Neuronal stem cell (in vitro differentiated cells): ENCODE results near the gene CERK.

Experiments used
- DNase-seq: peaks from one replicate; pipeline ENCODE4 v3.0.0-alpha.2; 2013; ENCODE audit warnings: low spot score
- H2AFZ ChIP-seq: one replicate; pipeline ENCODE4 v1.6.1; 2013; ENCODE audit warnings: mild to moderate bottlenecking, low read length, inconsistent platforms
- H2AK5ac ChIP-seq: 2 replicates; pipeline ENCODE4 v1.6.1; 2013; ENCODE audit warnings: low read depth, mild to moderate bottlenecking, inconsistent platforms, low read length, moderate library complexity, mixed read lengths
- H2BK120ac ChIP-seq: 2 replicates; pipeline ENCODE4 v1.6.1; 2013; ENCODE audit warnings: low read depth, mild to moderate bottlenecking, inconsistent platforms, low read length, moderate library complexity, mixed read lengths
- H2BK12ac ChIP-seq: one replicate; pipeline ENCODE4 v1.6.1; 2013; ENCODE audit warnings: low read length, inconsistent platforms
- H2BK15ac ChIP-seq: 2 replicates; pipeline ENCODE4 v1.6.1; 2013; ENCODE audit warnings: mild to moderate bottlenecking, low read length, inconsistent platforms, mixed read lengths
- H2BK5ac ChIP-seq: one replicate; pipeline ENCODE4 v1.6.1; 2013; ENCODE audit warnings: inconsistent platforms, mild to moderate bottlenecking, low read length, moderate library complexity
- H3K14ac ChIP-seq: one replicate; pipeline ENCODE4 v1.6.1; 2013; ENCODE audit warnings: low read length, inconsistent platforms
- H3K18ac ChIP-seq: 2 replicates; pipeline ENCODE4 v1.6.1; 2013; ENCODE audit warnings: low read length, inconsistent platforms
- H3K23ac ChIP-seq: 2 replicates; pipeline ENCODE4 v1.6.1; 2013; ENCODE audit warnings: low read depth, mild to moderate bottlenecking, mixed read lengths, low read length, inconsistent platforms; ENCODE audit not compliant: poor library complexity
- H3K27ac ChIP-seq: replicated peaks from 3 replicates; pipeline ENCODE4 v1.5.1; 2013; ENCODE audit warnings: low read length, inconsistent platforms
- H3K27me3 ChIP-seq, 3 experiments: 2 replicates each; pipeline ENCODE4 v1.6.1; 2013; ENCODE audit warnings: low read length in 3 of 3, mild to moderate bottlenecking in 2 of 3, inconsistent platforms in 1 of 3, low read depth in 1 of 3, mixed read lengths in 1 of 3, moderate library complexity in 1 of 3; ENCODE audit not compliant: control insufficient read depth in 3 of 3, insufficient read depth in 3 of 3
- H3K36me3 ChIP-seq, 2 donors: replicated peaks in 1 of 2; 2 replicates each; pipeline ENCODE4 v1.6.1; 2013; ENCODE audit warnings: low read length in 2 of 2; ENCODE audit not compliant: control insufficient read depth in 2 of 2, insufficient read depth in 2 of 2
- H3K4ac ChIP-seq: 2 replicates; pipeline ENCODE4 v1.6.1; 2013; ENCODE audit warnings: inconsistent platforms, mild to moderate bottlenecking, low read length, moderate library complexity
- H3K4me1 ChIP-seq, 2 donors: 1 replicate in 1 of 2; 2 replicates in 1 of 2; pipeline ENCODE4 v1.6.1; 2013; ENCODE audit warnings: low read length in 2 of 2, low read depth in 1 of 2; ENCODE audit not compliant: control insufficient read depth in 2 of 2, insufficient read depth in 1 of 2
- H3K4me2 ChIP-seq: one replicate; pipeline ENCODE4 v1.6.1; 2013; ENCODE audit warnings: mild to moderate bottlenecking, low read length, inconsistent platforms; ENCODE audit not compliant: insufficient read depth, poor library complexity, severe bottlenecking
- H3K4me3 ChIP-seq, 2 donors: 2 replicates each; pipeline ENCODE4 v1.5.1; 2013; ENCODE audit warnings: low read length in 2 of 2, mild to moderate bottlenecking in 2 of 2, inconsistent platforms in 1 of 2, moderate library complexity in 1 of 2
- H3K79me1 ChIP-seq: one replicate; pipeline ENCODE4 v1.6.1; 2013; ENCODE audit warnings: low read depth, mild to moderate bottlenecking, inconsistent platforms, low read length, moderate library complexity
- H3K9ac ChIP-seq: one replicate; pipeline ENCODE4 v1.6.1; 2013; ENCODE audit warnings: mild to moderate bottlenecking, low read depth, low read length, inconsistent platforms; ENCODE audit not compliant: poor library complexity
- H3K9me3 ChIP-seq, 2 donors: replicated peaks in 1 of 2; 2 replicates each; pipeline versions ENCODE3 to v1.6.1; 2013; ENCODE audit warnings: low read length in 2 of 2, mild to moderate bottlenecking in 2 of 2, inconsistent platforms in 1 of 2, low read depth in 1 of 2, mixed read lengths in 1 of 2, moderate library complexity in 1 of 2; ENCODE audit not compliant: control insufficient read depth in 2 of 2, insufficient read depth in 1 of 2
- H4K8ac ChIP-seq: one replicate; pipeline ENCODE4 v1.6.1; 2013; ENCODE audit warnings: low read depth, mild to moderate bottlenecking, inconsistent platforms, low read length, moderate library complexity
- H4K91ac ChIP-seq: one replicate; pipeline ENCODE4 v1.6.1; 2013; ENCODE audit warnings: low read length, low read depth, mild to moderate bottlenecking, inconsistent platforms; ENCODE audit not compliant: poor library complexity
- WGBS, 2 donors: extraction: QIAGEN DNeasy Blood & Tissue Kit; methylation state at CpG; one replicate each; pipeline ENCODE4 v1.1.7; 2013; ENCODE audit warnings: missing lambda C conversion rate in 2 of 2, mixed read lengths in 1 of 2; ENCODE audit not compliant: insufficient read length in 2 of 2, insufficient replicate concordance in 1 of 2; ENCODE audit errors: extremely low coverage in 2 of 2; 5-methylcytosine and 5-hydroxymethylcytosine counted together

The CERK gene

DNA sequence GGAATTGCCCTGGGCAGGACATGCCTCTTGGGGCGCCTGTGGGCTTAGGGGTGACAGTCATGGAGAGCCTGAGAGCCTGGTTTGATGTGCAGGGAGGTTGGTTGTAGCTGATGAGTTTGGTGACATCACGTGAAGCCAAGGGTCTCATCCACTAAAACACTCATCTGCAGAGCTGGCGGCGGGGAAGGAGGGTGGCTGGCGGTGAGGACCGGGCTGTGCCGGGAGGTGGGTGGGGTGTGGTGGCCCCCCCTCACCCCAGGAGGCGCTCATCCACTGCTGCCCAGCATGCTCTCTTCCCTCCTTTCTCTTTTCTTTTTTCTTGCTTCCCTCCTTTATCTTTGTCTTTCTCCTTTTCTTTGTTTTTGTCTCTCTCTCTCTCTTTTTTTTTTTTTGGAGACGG, 68.9 kb downstream of the CERK start:
- H2BK15ac ChIP-seq, result no peak overlapping the region
- no peak overlapping the region for H3K27ac ChIP-seq
- no peak overlapping the region for H3K9ac ChIP-seq
- H3K4me1 ChIP-seq, result peaks cover 0 to 8% of the 10 kb centered on the region in 2 donors
- no peaks in the 10 kb centered on the region for H3K27me3 ChIP-seq
- H3K4me3 ChIP-seq, result no peak overlapping the region
- peak overlapping the region; percentile 11 for H3K18ac ChIP-seq
- no peak overlapping the region for H2BK120ac ChIP-seq
- H2BK5ac ChIP-seq, result peak overlapping the region; percentile 87
- H4K91ac ChIP-seq, result no peak overlapping the region
- peaks cover 11 to 32% of the 10 kb centered on the region in 2 donors for H3K36me3 ChIP-seq
- no CpG with 5 or more reads among the region's 9 CpGs for WGBS, 2 donors
- H2AFZ ChIP-seq, result no peak overlapping the region
- H3K23ac ChIP-seq, result peak overlapping the region; percentile 65
- H2BK12ac ChIP-seq, result no peak overlapping the region
- DNase-seq, result no peak
- no peak overlapping the region for H3K4ac ChIP-seq
- no peak overlapping the region for H3K4me2 ChIP-seq
- no peak overlapping the region for H2AK5ac ChIP-seq
- no peaks in the 10 kb centered on the region for H3K9me3 ChIP-seq
- no peak overlapping the region for H3K14ac ChIP-seq
- H3K79me1 ChIP-seq, result peaks cover 3% of the 10 kb centered on the region
- H4K8ac ChIP-seq, result no peak overlapping the region

DNA sequence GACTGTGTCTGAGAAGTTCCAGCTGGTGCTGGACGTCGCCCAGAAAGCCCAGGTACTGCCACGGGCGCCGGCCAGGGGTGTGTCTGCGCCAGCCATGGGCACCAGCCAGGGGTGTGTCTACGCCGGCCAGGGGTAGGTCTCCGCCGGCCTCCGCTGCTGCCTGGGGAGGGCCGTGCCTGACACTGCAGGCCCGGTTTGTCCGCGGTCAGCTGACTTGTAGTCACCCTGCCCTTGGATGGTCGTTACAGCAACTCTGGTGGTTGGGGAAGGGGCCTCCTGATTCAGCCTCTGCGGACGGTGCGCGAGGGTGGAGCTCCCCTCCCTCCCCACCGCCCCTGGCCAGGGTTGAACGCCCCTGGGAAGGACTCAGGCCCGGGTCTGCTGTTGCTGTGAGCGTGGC, 69.9 kb downstream of the CERK start:
- no CpG with 5 or more reads among the region's 24 CpGs for WGBS, 2 donors
- no peaks in the 10 kb centered on the region for H3K9me3 ChIP-seq
- no peak overlapping the region for H3K4me2 ChIP-seq

GRCh38 chr22:46667245-46667623, 70.8 kb downstream of the CERK start:
- WGBS, 2 donors, result no CpG with 5 or more reads among the region's 10 CpGs

More for the DNA sequence above, 69.9 kb downstream of the CERK start:
- peaks cover 3% of the 10 kb centered on the region for H3K79me1 ChIP-seq
- peak overlapping the region; percentile 93 for H3K23ac ChIP-seq
- peak overlapping the region; percentile 21 for H3K14ac ChIP-seq
- no peak overlapping the region for H4K8ac ChIP-seq
- no peak overlapping the region for H2BK15ac ChIP-seq
- peaks cover 0 to 8% of the 10 kb centered on the region in 2 donors for H3K4me1 ChIP-seq
- no peak overlapping the region for H2BK12ac ChIP-seq
- H2AFZ ChIP-seq, result no peak overlapping the region
- H3K9ac ChIP-seq, result no peak overlapping the region
- no peak overlapping the region for H2AK5ac ChIP-seq
- H2BK5ac ChIP-seq, result no peak overlapping the region
- H3K4ac ChIP-seq, result no peak overlapping the region
- H3K36me3 ChIP-seq, result peaks cover 11 to 36% of the 10 kb centered on the region in 2 donors
- no peaks in the 10 kb centered on the region for H3K27me3 ChIP-seq
- H2BK120ac ChIP-seq, result no peak overlapping the region
- no peak overlapping the region for H4K91ac ChIP-seq
- DNase-seq, result no peak
- no peak overlapping the region for H3K27ac ChIP-seq
- no peak overlapping the region for H3K4me3 ChIP-seq
- H3K18ac ChIP-seq, result peak overlapping the region; percentile 38

GRCh38 chr22:46666577-46667244, 71.3 kb downstream of the CERK start:
- Histone ChIP-seq H3K23ac (no peak overlapping the region), H3K9ac (no peak overlapping the region), H3K4me1 (peaks cover 0 to 8% of the 10 kb centered on the region in 2 donors), H3K4me3 (peak overlapping the region in 1 of 2 donors; percentile 36), H3K9me3 (no peaks in the 10 kb centered on the region), H4K91ac (no peak overlapping the region), H3K27me3 (no peaks in the 10 kb centered on the region), H2AK5ac (no peak overlapping the region), H2AFZ (no peak overlapping the region), H3K36me3 (peaks cover 11 to 36% of the 10 kb centered on the region in 2 donors), H2BK12ac (no peak overlapping the region), H3K18ac (no peak overlapping the region), H2BK120ac (no peak overlapping the region), H3K27ac (no peak overlapping the region), H2BK5ac (no peak overlapping the region), H3K14ac (no peak overlapping the region), H3K4ac (no peak overlapping the region), H3K79me1 (peaks cover 3% of the 10 kb centered on the region), H2BK15ac (no peak overlapping the region), H3K4me2 (no peak overlapping the region), H4K8ac (no peak overlapping the region)
- no CpG with 5 or more reads among the region's 17 CpGs for WGBS, 2 donors
- DNase-seq, result no peak

More at GRCh38 chr22:46667245-46667623, 70.8 kb downstream of the CERK start:
- H3K4me2 ChIP-seq, result no peak overlapping the region
- H3K36me3 ChIP-seq, result peaks cover 11 to 36% of the 10 kb centered on the region in 2 donors
- no peak for DNase-seq
- no peak overlapping the region for H3K18ac ChIP-seq
- no peak overlapping the region for H4K91ac ChIP-seq
- H2BK15ac ChIP-seq, result no peak overlapping the region
- no peaks in the 10 kb centered on the region for H3K27me3 ChIP-seq
- H3K4ac ChIP-seq, result no peak overlapping the region
- no peaks in the 10 kb centered on the region for H3K9me3 ChIP-seq
- no peak overlapping the region for H3K9ac ChIP-seq
- H4K8ac ChIP-seq, result no peak overlapping the region
- peaks cover 3% of the 10 kb centered on the region for H3K79me1 ChIP-seq
- H2AK5ac ChIP-seq, result no peak overlapping the region
- H2AFZ ChIP-seq, result no peak overlapping the region
- H2BK5ac ChIP-seq, result no peak overlapping the region
- H3K27ac ChIP-seq, result no peak overlapping the region
- H3K4me1 ChIP-seq, result peaks cover 0 to 8% of the 10 kb centered on the region in 2 donors
- H2BK120ac ChIP-seq, result no peak overlapping the region
- H2BK12ac ChIP-seq, result no peak overlapping the region
- H3K4me3 ChIP-seq, result no peak overlapping the region
- no peak overlapping the region for H3K23ac ChIP-seq
- no peak overlapping the region for H3K14ac ChIP-seq
